Activated CD8-positive, alpha-beta T cell treated with anti-CD3 and anti-CD28 coated beads, Interleukin-2, amount 10 ng/mL, durations not matched to agents 7 days and 5 days (primary cell): Measurements from ENCODE around the gene PGBD5. TPM values are rescaled to one million over a fixed set of nuclear protein-coding genes. Genes with fewer than 3 reads are reported as not detected.
"Not testable (repeated sequence)": the region's sequence is repeated elsewhere in the genome, so short reads cannot be mapped to it uniquely, and the experiment has no call there.

Experiments
- ATAC-seq: fragments of 150-1000 bp; cut with Tn5 transposase; one replicate; pipeline ENCODE4 v1.10.0; 2021; ENCODE audit warnings: moderate library complexity
- CTCF ChIA-PET: fragments of 350-600 bp; sonication (Branson Sonifier 250); formaldehyde crosslinking; loops from one replicate; lab custom pipeline; 2021; ENCODE audit warnings: antibody characterized with exemption; lab: Charles Lee
- POLR2A ChIA-PET: fragments of 350-600 bp; sonication (Branson Sonifier 250); formaldehyde crosslinking; loops from one replicate; lab custom pipeline; 2021; ENCODE audit warnings: antibody characterized with exemption; lab: Charles Lee
- DNase-seq: peaks from one replicate; pipeline ENCODE4 v3.0.0-alpha.2; 2020
- H3K27ac Mint-ChIP-seq: one replicate; pipeline ENCODE4 v1.8.0; 2021; ENCODE audit warnings: mild to moderate bottlenecking, mixed read lengths
- H3K27me3 Mint-ChIP-seq: one replicate; pipeline ENCODE4 v1.8.0; 2021; ENCODE audit warnings: low read depth, mixed read lengths
- H3K36me3 Mint-ChIP-seq: one replicate; pipeline ENCODE4 v1.8.0; 2021; ENCODE audit warnings: low read depth, mixed read lengths
- H3K4me1 Mint-ChIP-seq: one replicate; pipeline ENCODE4 v1.8.0; 2021; ENCODE audit warnings: low read depth, mixed read lengths
- H3K4me3 Mint-ChIP-seq: one replicate; pipeline ENCODE4 v1.8.0; 2021; ENCODE audit warnings: mild to moderate bottlenecking, mixed read lengths
- H3K9me3 Mint-ChIP-seq: one replicate; pipeline ENCODE4 v1.8.0; 2022; ENCODE audit warnings: mixed read lengths; ENCODE audit not compliant: insufficient read depth
- total RNA-seq, 2 experiments: library from RNA; stranded (reverse); gene quantifications; one replicate each; pipeline ENCODE4 v1.2.3, GENCODE V29; 2021

The PGBD5 gene
- total RNA-seq, 2 experiments from 2014 or later, result not detected

- DNase-seq, H3K27ac Mint-ChIP-seq, H3K36me3 Mint-ChIP-seq, H3K4me3 Mint-ChIP-seq, H3K9me3 Mint-ChIP-seq, CTCF ChIA-PET, POLR2A ChIA-PET, ATAC-seq, H3K4me1 Mint-ChIP-seq: not testable (repeated sequence)
- peaks cover 14% of the 10 kb centered on the region for H3K27me3 Mint-ChIP-seq
Measured at GRCh38 chr1:230406727-230407126, 19.4 kb downstream of the PGBD5 start.

- ChIA-PET POLR2A (no interaction called here), CTCF (no interaction called here)
- H3K36me3 Mint-ChIP-seq, result no peaks in the 10 kb centered on the region
- H3K4me3 Mint-ChIP-seq, result no peak overlapping the region
- no peaks in the 10 kb centered on the region for H3K9me3 Mint-ChIP-seq
- DNase-seq, result no peak
- no peak overlapping the region for H3K27ac Mint-ChIP-seq
- ATAC-seq, result no peak
- no peaks in the 10 kb centered on the region for H3K4me1 Mint-ChIP-seq
- peaks cover 5% of the 10 kb centered on the region for H3K27me3 Mint-ChIP-seq
Measured at GRCh38 chr1:230403442-230403841, 22.7 kb downstream of the PGBD5 start.

- no peaks in the 10 kb centered on the region for H3K36me3 Mint-ChIP-seq
- no peak overlapping the region for H3K27ac Mint-ChIP-seq
- ATAC-seq (no peak), DNase-seq (no peak)
- no peaks in the 10 kb centered on the region for H3K27me3 Mint-ChIP-seq
- H3K9me3 Mint-ChIP-seq, result no peaks in the 10 kb centered on the region
- CTCF ChIA-PET, result no interaction called here
- H3K4me3 Mint-ChIP-seq, result no peak overlapping the region
- no peaks in the 10 kb centered on the region for H3K4me1 Mint-ChIP-seq
- POLR2A ChIA-PET, result no interaction called here
Measured at GRCh38 chr1:230401763-230402294, 24.3 kb downstream of the PGBD5 start.

GRCh38 chr1:230401101-230401500 is 25.0 kb downstream of the PGBD5 start:
- Mint-ChIP-seq H3K9me3 (no peaks in the 10 kb centered on the region), H3K27me3 (no peaks in the 10 kb centered on the region), H3K4me1 (no peaks in the 10 kb centered on the region), H3K27ac (no peak overlapping the region), H3K4me3 (no peak overlapping the region), H3K36me3 (no peaks in the 10 kb centered on the region)
- POLR2A ChIA-PET, result no interaction called here
- ATAC-seq, result no peak
- CTCF ChIA-PET, result no interaction called here
- DNase-seq, result no peak

GRCh38 chr1:230400007-230400344 is 26.2 kb downstream of the PGBD5 start:
- no peak for DNase-seq
- no peaks in the 10 kb centered on the region for H3K4me1 Mint-ChIP-seq
- H3K4me3 Mint-ChIP-seq, result no peak overlapping the region
- H3K27ac Mint-ChIP-seq, result no peak overlapping the region
- ATAC-seq, result no peak
- no peaks in the 10 kb centered on the region for H3K27me3 Mint-ChIP-seq
- CTCF ChIA-PET, result interaction anchor here (0.6 kb wide), 1 partner anchor 182 kb away, joined by 4 read pairs; no protein-coding TSS in a partner anchor
- POLR2A ChIA-PET, result no interaction called here
- no peaks in the 10 kb centered on the region for H3K36me3 Mint-ChIP-seq
- H3K9me3 Mint-ChIP-seq, result no peaks in the 10 kb centered on the region

- DNase-seq, result no peak
- Mint-ChIP-seq H3K4me1 (no peaks in the 10 kb centered on the region), H3K27ac (no peak overlapping the region), H3K4me3 (no peak overlapping the region), H3K36me3 (no peaks in the 10 kb centered on the region), H3K9me3 (no peaks in the 10 kb centered on the region), H3K27me3 (no peaks in the 10 kb centered on the region)
- ChIA-PET CTCF (no interaction called here), POLR2A (no interaction called here)
- no peak for ATAC-seq
Measured at GRCh38 chr1:230399321-230400006, 26.7 kb downstream of the PGBD5 start.

- H3K4me3 Mint-ChIP-seq, result no peak overlapping the region
- no peaks in the 10 kb centered on the region for H3K27me3 Mint-ChIP-seq
- no peaks in the 10 kb centered on the region for H3K9me3 Mint-ChIP-seq
- no peaks in the 10 kb centered on the region for H3K36me3 Mint-ChIP-seq
- CTCF ChIA-PET, result no interaction called here
- POLR2A ChIA-PET, result no interaction called here
- DNase-seq (no peak), ATAC-seq (no peak)
- no peak overlapping the region for H3K27ac Mint-ChIP-seq
- H3K4me1 Mint-ChIP-seq, result no peaks in the 10 kb centered on the region
Measured at GRCh38 chr1:230398856-230399255, 27.3 kb downstream of the PGBD5 start.

GRCh38 chr1:230396966-230397365 is 29.2 kb downstream of the PGBD5 start:
- CTCF ChIA-PET, result no interaction called here
- peaks cover 4% of the 10 kb centered on the region for H3K27me3 Mint-ChIP-seq
- no peaks in the 10 kb centered on the region for H3K9me3 Mint-ChIP-seq
- POLR2A ChIA-PET, result no interaction called here
- no peaks in the 10 kb centered on the region for H3K36me3 Mint-ChIP-seq
- no peak overlapping the region for H3K4me3 Mint-ChIP-seq
- H3K27ac Mint-ChIP-seq, result no peak overlapping the region
- no peaks in the 10 kb centered on the region for H3K4me1 Mint-ChIP-seq
- DNase-seq (no peak), ATAC-seq (no peak)

- POLR2A ChIA-PET, result no interaction called here
Measured at GRCh38 chr1:230395932-230396331, 30.2 kb downstream of the PGBD5 start.

GRCh38 chr1:230394741-230395140 is 31.4 kb downstream of the PGBD5 start:
- H3K4me3 Mint-ChIP-seq, result no peak overlapping the region
- ChIA-PET POLR2A (no interaction called here), CTCF (no interaction called here)
- H3K9me3 Mint-ChIP-seq, result no peaks in the 10 kb centered on the region
- peaks cover 4% of the 10 kb centered on the region for H3K27me3 Mint-ChIP-seq
- ATAC-seq (no peak), DNase-seq (no peak)
- H3K4me1 Mint-ChIP-seq, result no peaks in the 10 kb centered on the region
- H3K36me3 Mint-ChIP-seq, result no peaks in the 10 kb centered on the region
- no peak overlapping the region for H3K27ac Mint-ChIP-seq

More at GRCh38 chr1:230395932-230396331, 30.2 kb downstream of the PGBD5 start:
- no peak overlapping the region for H3K4me3 Mint-ChIP-seq
- H3K27me3 Mint-ChIP-seq, result peaks cover 4% of the 10 kb centered on the region
- no peaks in the 10 kb centered on the region for H3K4me1 Mint-ChIP-seq
- no peaks in the 10 kb centered on the region for H3K9me3 Mint-ChIP-seq
- no peak for ATAC-seq
- no peaks in the 10 kb centered on the region for H3K36me3 Mint-ChIP-seq
- DNase-seq, result no peak
- no peak overlapping the region for H3K27ac Mint-ChIP-seq
- CTCF ChIA-PET, result no interaction called here

GRCh38 chr1:230394134-230394533 is 32.0 kb downstream of the PGBD5 start:
- Mint-ChIP-seq H3K4me3 (no peak overlapping the region), H3K4me1 (no peaks in the 10 kb centered on the region), H3K27ac (no peak overlapping the region), H3K9me3 (no peaks in the 10 kb centered on the region), H3K36me3 (no peaks in the 10 kb centered on the region), H3K27me3 (peaks cover 4% of the 10 kb centered on the region)
- DNase-seq, result no peak
- no peak for ATAC-seq
- CTCF ChIA-PET, result no interaction called here
- POLR2A ChIA-PET, result no interaction called here

GRCh38 chr1:230393722-230394121 is 32.4 kb downstream of the PGBD5 start:
- ATAC-seq, result no peak
- Mint-ChIP-seq H3K4me1 (no peaks in the 10 kb centered on the region), H3K27ac (no peak overlapping the region), H3K4me3 (no peak overlapping the region), H3K9me3 (no peaks in the 10 kb centered on the region), H3K36me3 (no peaks in the 10 kb centered on the region), H3K27me3 (peaks cover 4% of the 10 kb centered on the region)
- ChIA-PET CTCF (no interaction called here), POLR2A (no interaction called here)
- no peak for DNase-seq
